Brain microvascular endothelial cell (primary cell): ENCODE data around the gene TLCD5.

ENCODE experiments used
- DNase-seq: peaks from one replicate; pipeline ENCODE4 v3.0.0-alpha.2; 2020
- H3K27ac ChIP-seq: fragments of 250-450 bp; sonication (Bioruptor Pico); 2 replicates; pipeline ENCODE4 v1.5.1; 2020; ENCODE audit warnings: mild to moderate bottlenecking, moderate library complexity
- H3K27me3 ChIP-seq: fragments of 250-450 bp; sonication (Bioruptor Pico); replicated peaks from 2 replicates; pipeline ENCODE4 v1.5.1; 2020; ENCODE audit warnings: mild to moderate bottlenecking
- H3K36me3 ChIP-seq: fragments of 250-450 bp; sonication (Bioruptor Pico); replicated peaks from 2 replicates; pipeline ENCODE4 v1.5.1; 2020; ENCODE audit warnings: mild to moderate bottlenecking
- H3K4me3 ChIP-seq: 2 replicates; pipeline ENCODE4 v1.5.1; 2011; ENCODE audit warnings: low read depth, mild to moderate bottlenecking, control low read depth, low read length, moderate library complexity
- CTCF ChIP-seq: IDR thresholded peaks from 2 replicates; pipeline ENCODE4 v1.5.1; 2011; ENCODE audit warnings: low read depth, mild to moderate bottlenecking, moderate library complexity, low read length, control low read depth, inconsistent platforms; ENCODE audit errors: missing control alignments
- in situ Hi-C: cut with HindIII; loops from 2 replicates; pipeline ENCODE4 v1.10.0; 2017; ENCODE audit warnings: low sequenced_read_pairs, low pct_ligation_motif_present

The TLCD5 gene

GRCh38 chr11:120284272-120284671, 40.8 kb upstream of the TLCD5 start:
- H3K36me3 ChIP-seq = no peaks in the 10 kb centered on the region
- DNase-seq = no peak
- no peak overlapping the region for H3K4me3 ChIP-seq
- no peak for TF ChIP-seq CTCF
- no peak overlapping the region for H3K27ac ChIP-seq
- no peaks in the 10 kb centered on the region for H3K27me3 ChIP-seq
- in situ Hi-C loops = no loop called here

DNA sequence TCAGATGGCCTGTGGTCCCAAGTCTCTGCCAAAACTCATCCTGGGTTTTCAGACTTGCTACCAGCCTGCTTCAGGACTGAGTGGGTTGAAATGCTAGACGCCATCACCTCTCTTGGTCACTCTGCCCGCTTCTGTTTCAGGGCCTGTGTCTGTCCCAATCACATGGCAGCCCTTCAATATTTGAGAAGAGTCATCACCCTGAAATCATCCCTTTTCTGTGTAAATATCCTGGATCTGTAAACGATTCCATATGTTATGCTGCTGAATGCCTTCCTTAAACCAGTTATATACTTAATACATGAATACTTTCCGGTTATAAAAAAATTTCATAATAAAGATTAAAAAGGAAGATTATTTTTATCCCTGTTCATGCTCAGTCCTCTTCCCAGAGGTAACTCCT, 39.8 kb upstream of the TLCD5 start:
- Histone ChIP-seq H3K27ac (no peak overlapping the region), H3K36me3 (no peaks in the 10 kb centered on the region), H3K4me3 (no peak overlapping the region), H3K27me3 (no peaks in the 10 kb centered on the region)
- TF ChIP-seq CTCF = no peak
- in situ Hi-C loops = no loop called here
- DNase-seq = no peak

DNA sequence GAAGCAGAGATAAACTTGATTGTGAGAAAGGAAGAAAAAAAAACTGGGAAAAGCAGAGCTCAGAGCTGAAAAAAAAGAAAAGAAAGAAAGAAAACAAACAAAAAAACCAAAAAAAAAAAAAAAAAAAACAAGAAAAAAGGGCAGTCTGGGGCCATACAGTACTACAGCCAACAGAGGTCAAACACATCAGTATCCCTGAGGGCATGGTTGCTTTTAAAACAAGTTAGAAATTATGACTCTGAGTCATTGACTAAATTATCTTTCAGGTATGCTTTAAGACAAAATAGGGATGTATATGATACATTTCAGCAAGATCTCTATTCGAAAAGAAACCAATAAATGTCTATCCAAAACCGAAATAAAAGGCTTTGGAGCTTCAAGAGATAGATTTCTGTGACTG, 37.1 kb upstream of the TLCD5 start:
- DNase-seq = no peak
- Histone ChIP-seq H3K27me3 (peaks cover 3% of the 10 kb centered on the region), H3K27ac (no peak overlapping the region), H3K4me3 (no peak overlapping the region), H3K36me3 (no peaks in the 10 kb centered on the region)
- in situ Hi-C loops = no loop called here
- no peak for TF ChIP-seq CTCF

GRCh38 chr11:120289426-120289825, 35.7 kb upstream of the TLCD5 start:
- Histone ChIP-seq H3K27me3 (peaks cover 7% of the 10 kb centered on the region), H3K27ac (no peak overlapping the region), H3K36me3 (no peaks in the 10 kb centered on the region), H3K4me3 (no peak overlapping the region)
- DNase-seq = no peak
- TF ChIP-seq CTCF = no peak
- in situ Hi-C loops = no loop called here

DNA sequence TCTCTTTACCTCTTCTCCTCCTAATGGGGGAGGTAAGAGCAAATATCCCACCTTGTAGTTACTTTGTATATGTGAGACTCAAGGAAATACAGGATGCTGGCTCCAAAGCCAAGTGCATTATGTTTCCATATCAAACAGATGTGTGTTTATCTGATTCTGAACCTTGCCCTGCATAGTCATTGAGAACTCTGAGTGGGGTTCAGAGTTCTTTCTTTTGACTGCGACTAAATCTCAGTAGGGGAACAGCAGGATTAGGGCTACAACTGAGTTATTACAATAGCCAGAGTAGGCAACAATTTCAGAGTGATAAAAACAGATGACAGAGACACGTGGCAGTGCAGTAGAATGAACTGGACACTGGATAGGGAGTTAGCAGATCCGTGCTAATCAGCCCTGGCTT, 34.1 kb upstream of the TLCD5 start:
- DNase-seq = no peak
- in situ Hi-C loops = no loop called here
- no peak overlapping the region for H3K4me3 ChIP-seq
- no peaks in the 10 kb centered on the region for H3K36me3 ChIP-seq
- no peak overlapping the region for H3K27ac ChIP-seq
- H3K27me3 ChIP-seq = peaks cover 14% of the 10 kb centered on the region
- TF ChIP-seq CTCF = no peak

DNA sequence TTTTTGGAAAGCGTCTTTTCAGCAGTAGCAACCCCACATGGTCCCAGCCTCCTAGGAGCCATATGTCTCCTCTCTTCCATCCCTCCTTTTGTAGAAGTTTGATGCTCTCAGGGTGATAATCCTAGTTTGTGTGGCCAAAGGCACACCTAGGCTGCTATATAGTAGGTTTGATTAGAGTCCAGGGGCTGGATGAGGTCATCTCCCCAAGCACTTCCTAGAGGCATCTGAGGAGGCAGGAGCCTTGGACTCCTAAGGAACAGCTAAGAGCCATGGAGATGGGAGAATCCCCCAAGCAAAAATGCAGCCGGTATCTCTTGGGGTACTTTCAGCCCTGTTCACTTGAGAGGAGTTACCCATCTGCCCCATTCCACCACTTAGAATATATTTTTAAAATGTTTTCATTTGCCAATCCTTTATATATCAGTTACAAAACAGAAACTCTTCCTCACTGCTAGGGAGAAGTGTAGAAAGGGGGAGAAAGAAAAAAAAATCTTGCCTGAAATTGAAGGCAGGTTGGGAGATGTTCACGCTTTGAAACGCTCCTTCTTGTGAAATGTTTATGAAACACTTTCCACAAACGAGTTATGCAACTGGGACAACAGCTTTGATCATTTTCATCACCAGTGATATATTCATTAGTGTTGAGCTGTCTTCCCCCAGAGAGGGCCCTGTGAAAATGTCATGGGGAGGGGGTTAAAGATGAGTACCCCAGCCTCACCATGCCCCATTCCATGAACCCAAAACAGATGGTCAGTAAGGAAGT, 31.9 kb upstream of the TLCD5 start:
- no peak overlapping the region for H3K27ac ChIP-seq
- H3K36me3 ChIP-seq = no peaks in the 10 kb centered on the region
- no peak for TF ChIP-seq CTCF
- no peak for DNase-seq
- H3K4me3 ChIP-seq = no peak overlapping the region
- in situ Hi-C loops = no loop called here
- peaks cover 15% of the 10 kb centered on the region for H3K27me3 ChIP-seq
